ENCODE results near the gene ULK2. TPM values are rescaled to one million over a fixed set of nuclear protein-coding genes. Genes with fewer than 3 reads are reported as not detected.
A peak's percentile ranks its signal among the peaks of the same experiment; 100 is the strongest.

ULK2 gene
- total RNA-seq, 2 donors from 2014 or later, result 6.8 to 10.7 TPM

- DNase-seq (ENCODE audit: low spot score in 2 of 2) (no peak), ATAC-seq (no peak)
- Mint-ChIP-seq H3K36me3 (no peaks in the 10 kb centered on the region), H3K27ac (no peak overlapping the region), H3K9me3 (no peaks in the 10 kb centered on the region)
Observed at GRCh38 chr17:19746517-19746916, 121.2 kb downstream of the ULK2 start.

- peak; percentile 93 to 96 for ATAC-seq
- H3K27ac Mint-ChIP-seq, result no peak overlapping the region
- no peaks in the 10 kb centered on the region for H3K9me3 Mint-ChIP-seq
- peak; percentile 83 to 97 for DNase-seq (ENCODE audit: low spot score in 2 of 2)
- no peaks in the 10 kb centered on the region for H3K36me3 Mint-ChIP-seq
Observed at GRCh38 chr17:19744922-19745757, 122.6 kb downstream of the ULK2 start.

- DNase-seq (ENCODE audit: low spot score in 2 of 2), result no peak
- H3K27ac Mint-ChIP-seq, result no peak overlapping the region
Observed at GRCh38 chr17:19744492-19744891, 123.2 kb downstream of the ULK2 start.

GRCh38 chr17:19743101-19744100 lies 124.3 kb downstream of the ULK2 start:
- ATAC-seq (no peak), DNase-seq (ENCODE audit: low spot score in 2 of 2) (no peak)
- Mint-ChIP-seq H3K27ac (no peak overlapping the region), H3K36me3 (no peaks in the 10 kb centered on the region), H3K9me3 (no peaks in the 10 kb centered on the region)

More at GRCh38 chr17:19744492-19744891, 123.2 kb downstream of the ULK2 start:
- no peaks in the 10 kb centered on the region for H3K9me3 Mint-ChIP-seq
- H3K36me3 Mint-ChIP-seq, result no peaks in the 10 kb centered on the region
- ATAC-seq, result peak; percentile 23 to 59

- Mint-ChIP-seq H3K36me3 (no peaks in the 10 kb centered on the region), H3K9me3 (no peaks in the 10 kb centered on the region), H3K27ac (no peak overlapping the region)
- no peak for DNase-seq (ENCODE audit: low spot score in 2 of 2)
- ATAC-seq, result no peak
Observed at GRCh38 chr17:19742495-19742894, 125.2 kb downstream of the ULK2 start.

GRCh38 chr17:19741832-19742457 lies 125.8 kb downstream of the ULK2 start:
- no peak overlapping the region for H3K27ac Mint-ChIP-seq
- no peak for DNase-seq (ENCODE audit: low spot score in 2 of 2)
- H3K36me3 Mint-ChIP-seq, result no peaks in the 10 kb centered on the region
- ATAC-seq, result no peak
- no peaks in the 10 kb centered on the region for H3K9me3 Mint-ChIP-seq

GRCh38 chr17:19740933-19741332 lies 126.8 kb downstream of the ULK2 start:
- Mint-ChIP-seq H3K36me3 (no peaks in the 10 kb centered on the region), H3K27ac (no peak overlapping the region), H3K9me3 (no peaks in the 10 kb centered on the region)
- no peak for DNase-seq (ENCODE audit: low spot score in 2 of 2)
- ATAC-seq, result no peak

GRCh38 chr17:19739241-19740201 lies 128.2 kb downstream of the ULK2 start:
- no peak overlapping the region for H3K27ac Mint-ChIP-seq
- no peaks in the 10 kb centered on the region for H3K36me3 Mint-ChIP-seq
- no peak for ATAC-seq
- H3K9me3 Mint-ChIP-seq, result no peaks in the 10 kb centered on the region
- no peak for DNase-seq (ENCODE audit: low spot score in 2 of 2)

- no peaks in the 10 kb centered on the region for H3K36me3 Mint-ChIP-seq
- DNase-seq (ENCODE audit: low spot score in 2 of 2) (no peak), ATAC-seq (no peak)
- no peak overlapping the region for H3K27ac Mint-ChIP-seq
- no peaks in the 10 kb centered on the region for H3K9me3 Mint-ChIP-seq
Observed at GRCh38 chr17:19738757-19739156, 129.0 kb downstream of the ULK2 start.

- no peaks in the 10 kb centered on the region for H3K36me3 Mint-ChIP-seq
- DNase-seq (ENCODE audit: low spot score in 2 of 2), result no peak
- no peak overlapping the region for H3K27ac Mint-ChIP-seq
- ATAC-seq, result no peak
- no peaks in the 10 kb centered on the region for H3K9me3 Mint-ChIP-seq
Observed at GRCh38 chr17:19738073-19738449, 129.7 kb downstream of the ULK2 start.

GRCh38 chr17:19737305-19738072 lies 130.2 kb downstream of the ULK2 start:
- no peaks in the 10 kb centered on the region for H3K9me3 Mint-ChIP-seq
- ATAC-seq (no peak), DNase-seq (ENCODE audit: low spot score in 2 of 2) (no peak)
- H3K36me3 Mint-ChIP-seq, result no peaks in the 10 kb centered on the region
- H3K27ac Mint-ChIP-seq, result no peak overlapping the region

GRCh38 chr17:19736071-19736470 lies 131.7 kb downstream of the ULK2 start:
- no peaks in the 10 kb centered on the region for H3K9me3 Mint-ChIP-seq
- DNase-seq (ENCODE audit: low spot score in 2 of 2) (no peak), ATAC-seq (no peak)

GRCh38 chr17:19733953-19734526 lies 133.7 kb downstream of the ULK2 start:
- ATAC-seq (no peak), DNase-seq (ENCODE audit: low spot score in 2 of 2) (no peak)
- no peaks in the 10 kb centered on the region for H3K36me3 Mint-ChIP-seq
- no peaks in the 10 kb centered on the region for H3K9me3 Mint-ChIP-seq
- H3K27ac Mint-ChIP-seq, result no peak overlapping the region

More at GRCh38 chr17:19736071-19736470, 131.7 kb downstream of the ULK2 start:
- no peaks in the 10 kb centered on the region for H3K36me3 Mint-ChIP-seq
- no peak overlapping the region for H3K27ac Mint-ChIP-seq

- H3K36me3 Mint-ChIP-seq, result no peaks in the 10 kb centered on the region
- DNase-seq (ENCODE audit: low spot score in 2 of 2), result no peak
- ATAC-seq, result no peak
- no peaks in the 10 kb centered on the region for H3K9me3 Mint-ChIP-seq
- H3K27ac Mint-ChIP-seq, result no peak overlapping the region
Observed at GRCh38 chr17:19731626-19732025, 136.1 kb downstream of the ULK2 start.

GRCh38 chr17:19730843-19731242 lies 136.9 kb downstream of the ULK2 start:
- ATAC-seq (no peak), DNase-seq (ENCODE audit: low spot score in 2 of 2) (no peak)
- Mint-ChIP-seq H3K36me3 (no peaks in the 10 kb centered on the region), H3K9me3 (no peaks in the 10 kb centered on the region), H3K27ac (peak overlapping the region in 1 of 2 donors; percentile 12)

Measured in activated naive CD4-positive, alpha-beta T cell treated with anti-CD3 and anti-CD28 coated beads, Interleukin-2, amount 50 U/mL, for 72 hours (primary cell).